H9 (cell line): ENCODE measurements around the gene USP44. TPM values are rescaled to one million over a fixed set of nuclear protein-coding genes. Genes with fewer than 3 reads are reported as not detected.

ENCODE experiments used
- DNase-seq: peaks from one replicate; pipeline ENCODE4 v3.0.0-alpha.2; 2017
- H2AFZ ChIP-seq: one replicate; pipeline ENCODE4 v1.6.1; 2013; ENCODE audit warnings: mild to moderate bottlenecking, low read length, control low read depth, moderate library complexity
- H2AK5ac ChIP-seq: 2 replicates; pipeline ENCODE4 v1.6.1; 2013; ENCODE audit warnings: low read length, control low read depth, mixed read lengths; ENCODE audit not compliant: insufficient read length
- H2BK120ac ChIP-seq: one replicate; pipeline ENCODE4 v1.6.1; 2013; ENCODE audit warnings: low read depth, mild to moderate bottlenecking, low read length, control low read depth, inconsistent platforms; ENCODE audit not compliant: poor library complexity, severe bottlenecking
- H2BK12ac ChIP-seq: 2 replicates; pipeline ENCODE4 v1.6.1; 2013; ENCODE audit warnings: low read length, control low read depth, mixed read lengths, low read depth; ENCODE audit not compliant: insufficient read length
- H2BK15ac ChIP-seq: 2 replicates; pipeline ENCODE4 v1.6.1; 2013; ENCODE audit warnings: low read depth, low read length, control low read depth
- H2BK20ac ChIP-seq: one replicate; pipeline ENCODE4 v1.6.1; 2013; ENCODE audit warnings: low read depth, mild to moderate bottlenecking, low read length, control low read depth, inconsistent platforms; ENCODE audit not compliant: poor library complexity, severe bottlenecking
- H2BK5ac ChIP-seq: 2 replicates; pipeline ENCODE4 v1.6.1; 2013; ENCODE audit warnings: low read length, control low read depth, mixed read lengths; ENCODE audit not compliant: insufficient read length
- H3K14ac ChIP-seq: 2 replicates; pipeline ENCODE4 v1.6.1; 2013; ENCODE audit warnings: low read length, control low read depth; ENCODE audit not compliant: insufficient read depth
- H3K18ac ChIP-seq: 2 replicates; pipeline ENCODE4 v1.6.1; 2013; ENCODE audit warnings: low read depth, mild to moderate bottlenecking, mixed read lengths, low read length, control low read depth; ENCODE audit not compliant: insufficient read length
- H3K23ac ChIP-seq: 2 replicates; pipeline ENCODE4 v1.6.1; 2013; ENCODE audit warnings: low read length, control low read depth, mixed read lengths, low read depth; ENCODE audit not compliant: insufficient read length
- H3K23me2 ChIP-seq: 2 replicates; pipeline ENCODE4 v1.6.1; 2013; ENCODE audit warnings: low read depth, mild to moderate bottlenecking, mixed read lengths, low read length, control low read depth; ENCODE audit not compliant: insufficient read length, poor library complexity, severe bottlenecking
- H3K27ac ChIP-seq: 2 replicates; pipeline ENCODE4 v1.5.1; 2013; ENCODE audit warnings: low read length, control low read depth, mixed read lengths, low read depth; ENCODE audit not compliant: insufficient read length
- H3K27me3 ChIP-seq: 2 replicates; pipeline ENCODE4 v1.6.1; 2013; ENCODE audit warnings: low read length, control low read depth, inconsistent platforms; ENCODE audit not compliant: insufficient read depth
- H3K4ac ChIP-seq: 2 replicates; pipeline ENCODE4 v1.6.1; 2013; ENCODE audit warnings: low read depth, mild to moderate bottlenecking, control low read depth, inconsistent platforms, low read length, moderate library complexity
- H3K4me1 ChIP-seq: 2 replicates; pipeline ENCODE4 v1.6.1; 2013; ENCODE audit warnings: low read length, control low read depth, inconsistent platforms; ENCODE audit not compliant: insufficient read depth
- H3K4me2 ChIP-seq: 2 replicates; pipeline ENCODE4 v1.6.1; 2013; ENCODE audit warnings: low read length, control low read depth, mixed read lengths; ENCODE audit not compliant: insufficient read length, insufficient read depth
- H3K56ac ChIP-seq: 2 replicates; pipeline ENCODE4 v1.6.1; 2013; ENCODE audit warnings: low read depth, mild to moderate bottlenecking, mixed read lengths, low read length, control low read depth; ENCODE audit not compliant: insufficient read length
- H3K79me1 ChIP-seq: 2 replicates; pipeline ENCODE4 v1.6.1; 2013; ENCODE audit warnings: low read depth, mild to moderate bottlenecking, moderate library complexity, low read length, control low read depth, inconsistent platforms; ENCODE audit not compliant: insufficient read depth, poor library complexity, severe bottlenecking
- H3K79me2 ChIP-seq: 2 replicates; pipeline ENCODE4 v1.6.1; 2013; ENCODE audit warnings: low read length, control low read depth, inconsistent platforms; ENCODE audit not compliant: insufficient read depth
- H3K9ac ChIP-seq: 2 replicates; pipeline ENCODE4 v1.6.1; 2013; ENCODE audit warnings: low read length, control low read depth, mixed read lengths; ENCODE audit not compliant: insufficient read length; ENCODE audit errors: extremely low read depth
- H3K9me3 ChIP-seq: one replicate; pipeline ENCODE4 v1.6.1; 2013; ENCODE audit warnings: low read depth, low read length, inconsistent platforms; ENCODE audit not compliant: control insufficient read depth
- H3T11ph ChIP-seq: one replicate; pipeline ENCODE4 v1.6.1; 2013; ENCODE audit warnings: mild to moderate bottlenecking, low read length, control low read depth, inconsistent platforms
- H4K20me1 ChIP-seq: one replicate; pipeline ENCODE4 v1.6.1; 2013; ENCODE audit not compliant: control insufficient read depth, insufficient read length, insufficient read depth
- H4K5ac ChIP-seq: 2 replicates; pipeline ENCODE4 v1.6.1; 2013; ENCODE audit warnings: low read depth, mild to moderate bottlenecking, mixed read lengths, low read length, control low read depth; ENCODE audit not compliant: insufficient read length
- H4K8ac ChIP-seq: replicated peaks from 2 replicates; pipeline ENCODE4 v1.6.1; 2013; ENCODE audit warnings: low read length, control low read depth, mixed read lengths, low read depth; ENCODE audit not compliant: insufficient read length
- H4K91ac ChIP-seq: 2 replicates; pipeline ENCODE4 v1.6.1; 2013; ENCODE audit warnings: low read depth, mild to moderate bottlenecking, moderate library complexity, mixed read lengths, low read length, control low read depth; ENCODE audit not compliant: insufficient read length
- H3K27ac Mint-ChIP-seq, 3 experiments: 2 replicates in 2 of 3; 3 replicates in 1 of 3; pipeline ENCODE4 v1.8.0; 2020 to 2021; ENCODE audit warnings: mixed read lengths in 3 of 3, mild to moderate bottlenecking in 1 of 3, moderate library complexity in 1 of 3
- H3K27me3 Mint-ChIP-seq: 2 replicates; pipeline ENCODE4 v1.8.0; 2021; ENCODE audit warnings: low read depth, mild to moderate bottlenecking, moderate library complexity, mixed read lengths
- H3K36me3 Mint-ChIP-seq, 3 experiments: 2 replicates in 2 of 3; 3 replicates in 1 of 3; pipeline ENCODE4 v1.8.0; 2020 to 2021; ENCODE audit warnings: low read depth in 3 of 3, mixed read lengths in 3 of 3; ENCODE audit not compliant: insufficient read depth in 1 of 3
- H3K4me1 Mint-ChIP-seq, 2 experiments: 2 replicates each; pipeline ENCODE4 v1.8.0; 2020; ENCODE audit warnings: mixed read lengths in 2 of 2
- H3K4me3 Mint-ChIP-seq, 2 experiments: 2 replicates in 1 of 2; 3 replicates in 1 of 2; pipeline ENCODE4 v1.8.0; 2020 to 2021; ENCODE audit warnings: mild to moderate bottlenecking in 2 of 2, mixed read lengths in 2 of 2, moderate library complexity in 1 of 2
- H3K9me3 Mint-ChIP-seq, 2 experiments: 2 replicates in 1 of 2; 3 replicates in 1 of 2; pipeline ENCODE4 v1.8.0; 2020; ENCODE audit warnings: mild to moderate bottlenecking in 2 of 2, mixed read lengths in 2 of 2, moderate library complexity in 1 of 2
- WGBS: extraction: QIAGEN DNeasy Blood & Tissue Kit; methylation state at CpG from one replicate; pipeline ENCODE4 v1.1.7; 2013; ENCODE audit warnings: missing lambda C conversion rate, low lambda C conversion rate, mixed read lengths; ENCODE audit not compliant: insufficient read length; ENCODE audit errors: extremely low coverage; 5-methylcytosine and 5-hydroxymethylcytosine counted together
- total RNA-seq: library from RNA; stranded (reverse); gene quantifications from 2 replicates; pipeline ENCODE4 v1.2.1, GENCODE V29; 2021
- TF ChIP-seq, protein P1 (sequence below): fragments of 200-600 bp; sonication (generic); conservative IDR thresholded peaks from 3 replicates; pipeline ENCODE4 v1.8.0; 2021; ENCODE audit warnings: antibody characterized with exemption, mild to moderate bottlenecking

Gene USP44
- total RNA-seq, 1 experiment from 2014 or later: 185 TPM

- Mint-ChIP-seq H3K4me3 (no peak overlapping the region), H3K27ac (no peak overlapping the region), H3K4me1 (no peaks in the 10 kb centered on the region), H3K27me3 (no peaks in the 10 kb centered on the region), H3K9me3 (no peaks in the 10 kb centered on the region), H3K36me3 (peaks cover 46 to 72% (median 65%) of the 10 kb centered on the region in 3 experiments; a peak in 6 of 7 replicates)
- 0 out of 2 replicates have a peak, but pooled peaks cover 2% of the 10 kb centered on the region for H3K79me2 ChIP-seq
- no peak overlapping the region for H3T11ph ChIP-seq
- no peak overlapping the region for H2BK5ac ChIP-seq
- H3K27me3 ChIP-seq: no peaks in the 10 kb centered on the region
- no peak for DNase-seq
- no peaks in the 10 kb centered on the region for H3K4me1 ChIP-seq
- WGBS: no CpG with 5 or more reads among the region's 4 CpGs
- no peak overlapping the region for H4K5ac ChIP-seq
- H3K14ac ChIP-seq: no peak overlapping the region
- no peak overlapping the region for H3K56ac ChIP-seq
- H3K4me2 ChIP-seq: no peak overlapping the region
- no peaks in the 10 kb centered on the region for H3K79me1 ChIP-seq
- no peak overlapping the region for H2BK15ac ChIP-seq
- no peak overlapping the region for H3K9ac ChIP-seq
- H4K8ac ChIP-seq: no peak overlapping the region
- no peaks in the 10 kb centered on the region for H3K23me2 ChIP-seq
- no peak overlapping the region for H2BK20ac ChIP-seq
- H2BK12ac ChIP-seq: no peak overlapping the region
- no peaks in the 10 kb centered on the region for H4K20me1 ChIP-seq
- TF ChIP-seq, protein P1, sequence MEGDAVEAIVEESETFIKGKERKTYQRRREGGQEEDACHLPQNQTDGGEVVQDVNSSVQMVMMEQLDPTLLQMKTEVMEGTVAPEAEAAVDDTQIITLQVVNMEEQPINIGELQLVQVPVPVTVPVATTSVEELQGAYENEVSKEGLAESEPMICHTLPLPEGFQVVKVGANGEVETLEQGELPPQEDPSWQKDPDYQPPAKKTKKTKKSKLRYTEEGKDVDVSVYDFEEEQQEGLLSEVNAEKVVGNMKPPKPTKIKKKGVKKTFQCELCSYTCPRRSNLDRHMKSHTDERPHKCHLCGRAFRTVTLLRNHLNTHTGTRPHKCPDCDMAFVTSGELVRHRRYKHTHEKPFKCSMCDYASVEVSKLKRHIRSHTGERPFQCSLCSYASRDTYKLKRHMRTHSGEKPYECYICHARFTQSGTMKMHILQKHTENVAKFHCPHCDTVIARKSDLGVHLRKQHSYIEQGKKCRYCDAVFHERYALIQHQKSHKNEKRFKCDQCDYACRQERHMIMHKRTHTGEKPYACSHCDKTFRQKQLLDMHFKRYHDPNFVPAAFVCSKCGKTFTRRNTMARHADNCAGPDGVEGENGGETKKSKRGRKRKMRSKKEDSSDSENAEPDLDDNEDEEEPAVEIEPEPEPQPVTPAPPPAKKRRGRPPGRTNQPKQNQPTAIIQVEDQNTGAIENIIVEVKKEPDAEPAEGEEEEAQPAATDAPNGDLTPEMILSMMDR: no peak
- no peak overlapping the region for H2AFZ ChIP-seq
- H3K18ac ChIP-seq: no peak overlapping the region
- no peaks in the 10 kb centered on the region for H3K9me3 ChIP-seq
- H3K4ac ChIP-seq: no peak overlapping the region
- H2AK5ac ChIP-seq: no peak overlapping the region
- no peak overlapping the region for H2BK120ac ChIP-seq
- no peak overlapping the region for H4K91ac ChIP-seq
- H3K27ac ChIP-seq: no peak overlapping the region
- H3K23ac ChIP-seq: no peak overlapping the region
These were observed 54.2 kb downstream of the USP44 start for GRCh38 chr12:95497031-95497430.
